Gastrocnemius medialis (tissue), 4 donors: Measurements from ENCODE around the gene MNS1. TPM values are rescaled to one million over a fixed set of nuclear protein-coding genes. Genes with fewer than 3 reads are reported as not detected.

Experiments used
- ATAC-seq, 2 donors: fragments of 150-250 bp; one replicate each; pipeline ENCODE4 v1.9.1; 2016
- DNase-seq, 2 donors: peaks; one replicate each; pipeline ENCODE4 v3.0.0-alpha.2; 2019
- H3K27ac ChIP-seq, 4 donors: fragments of 200-600 bp; sonication (generic); 1 replicate in 1 of 4; 2 replicates in 3 of 4; pipeline ENCODE4 v1.5.1; 2016 to 2018; ENCODE audit warnings: mild to moderate bottlenecking in 2 of 4, moderate library complexity in 1 of 4
- H3K27me3 ChIP-seq, 3 donors: fragments of 200-600 bp; sonication (generic) in 2 of 3; 1 replicate in 1 of 3; 2 replicates in 2 of 3; pipeline versions ENCODE4 v1.5.1 to v1.6.0; 2016 to 2019; ENCODE audit warnings: mild to moderate bottlenecking in 1 of 3, moderate library complexity in 1 of 3
- H3K36me3 ChIP-seq, 2 donors: fragments of 200-600 bp; sonication (generic) in 1 of 2; one replicate each; pipeline ENCODE4 v1.5.1; 2017 to 2018
- H3K4me1 ChIP-seq, 2 donors: fragments of 200-600 bp; sonication (generic) in 1 of 2; one replicate each; pipeline ENCODE4 v1.5.1; 2016 to 2017; ENCODE audit warnings: mild to moderate bottlenecking in 2 of 2
- H3K4me3 ChIP-seq, 4 donors: fragments of 200-600 bp; sonication (generic) in 3 of 4; 1 replicate in 1 of 4; 2 replicates in 3 of 4; pipeline ENCODE4 v1.5.1; 2016 to 2019; ENCODE audit warnings: mild to moderate bottlenecking in 2 of 4
- H3K9me3 ChIP-seq, 3 donors: fragments of 200-600 bp; sonication (generic) in 2 of 3; 1 replicate in 1 of 3; 2 replicates in 2 of 3; pipeline ENCODE4 v1.5.1; 2016 to 2019
- CTCF ChIP-seq, 5 experiments: fragments of 450-650 bp in 3 of 5; fragments of 200-600 bp in 2 of 5; sonication (generic) in 2 of 5; IDR thresholded peaks in 4 of 5; conservative IDR thresholded peaks in 1 of 5; 1 replicate in 4 of 5; 2 replicates in 1 of 5; pipeline ENCODE4 v1.5.1; 2016 to 2019; ENCODE audit warnings: antibody characterized with exemption in 5 of 5, mild to moderate bottlenecking in 3 of 5, moderate library complexity in 3 of 5
- POLR2A ChIP-seq, 2 donors: fragments of 450-650 bp; IDR thresholded peaks; one replicate each; pipeline ENCODE4 v1.6.1; 2017; ENCODE audit warnings: antibody characterized with exemption in 2 of 2, mild to moderate bottlenecking in 2 of 2, moderate library complexity in 2 of 2
- in situ Hi-C, 4 donors: fragments of 200-750 bp; cut with MboI; loops; one replicate each; pipeline versions ENCODE4 v1.15.0 to v1.8.0; 2017; ENCODE audit warnings: low sequenced_read_pairs in 4 of 4
- intact Hi-C: fragments of 100-400 bp; cut with DNase I; formaldehyde crosslinking; loops from one replicate; pipeline ENCODE4 v1.15.1; 2023; ENCODE audit warnings: low total_unique reads
- total RNA-seq, 4 donors: library from RNA; depleted of rRNA; stranded (reverse); fragments of >200 nt; gene quantifications; one replicate each; pipeline versions ENCODE4 v1.1.0 to v1.2.3, GENCODE V29; 2016

MNS1 gene
- total RNA-seq, 4 donors from 2014 or later, result 0.44 to 0.66 (median 0.62) TPM; not detected in 1

- no peak overlapping the region for H3K27ac ChIP-seq
- no peak for TF ChIP-seq CTCF (IDR thresholded peaks at IDR 0.05 in 4 of 5, conservative IDR thresholded peaks at IDR 0.05 in 1 of 5)
- no peak for TF ChIP-seq POLR2A (IDR thresholded peaks at IDR 0.05)
- H3K4me3 ChIP-seq, result no peak overlapping the region
- H3K36me3 ChIP-seq, result no peaks in the 10 kb centered on the region
- intact Hi-C loops, result no loop called here
- no peaks in the 10 kb centered on the region for H3K4me1 ChIP-seq
- ATAC-seq (no peak), DNase-seq (no peak)
- in situ Hi-C loops, result loop anchor here in 2 of 4 donors (25.0 kb wide), 2 partner anchors 828 to 1053 kb away; no protein-coding TSS in a partner anchor
- H3K27me3 ChIP-seq, result no peaks in the 10 kb centered on the region
- H3K9me3 ChIP-seq, result no peaks in the 10 kb centered on the region
Measured at GRCh38 chr15:56484287-56484686, 19.4 kb upstream of the MNS1 start.

- in situ Hi-C loops, result loop anchor here in 2 of 4 donors (25.0 kb wide), 2 partner anchors 837 to 1062 kb away; no protein-coding TSS in a partner anchor
- DNase-seq, result no peak
- no peak overlapping the region for H3K4me3 ChIP-seq
Measured at GRCh38 chr15:56475351-56475750, 10.4 kb upstream of the MNS1 start.

DNA sequence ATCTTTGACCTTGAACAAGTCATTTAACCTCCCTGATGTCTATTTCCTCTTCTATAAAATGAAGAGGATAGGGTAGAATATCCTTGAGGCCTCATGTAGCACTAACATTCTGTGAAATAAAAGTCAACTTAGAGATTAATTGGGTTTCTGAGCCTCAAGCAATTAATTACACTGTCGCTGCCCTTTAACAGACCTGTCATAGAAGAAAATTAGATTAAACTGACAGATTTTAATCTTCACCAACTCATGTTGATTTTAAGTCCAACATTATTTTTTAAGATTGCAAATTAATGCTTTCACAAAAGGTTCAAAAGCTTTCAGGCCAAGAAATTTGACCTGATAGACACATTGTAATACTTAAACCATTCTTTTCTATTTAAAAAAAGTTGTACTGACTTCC is 8.1 kb upstream of the MNS1 start:
- H3K36me3 ChIP-seq, result no peaks in the 10 kb centered on the region
- H3K27ac ChIP-seq, result no peak overlapping the region
- H3K27me3 ChIP-seq, result no peaks in the 10 kb centered on the region
- intact Hi-C loops, result no loop called here
- no peak for ATAC-seq
- H3K9me3 ChIP-seq, result no peaks in the 10 kb centered on the region
- TF ChIP-seq POLR2A (IDR thresholded peaks at IDR 0.05) (no peak), CTCF (IDR thresholded peaks at IDR 0.05 in 4 of 5, conservative IDR thresholded peaks at IDR 0.05 in 1 of 5) (no peak)
- in situ Hi-C loops, result no loop called here
- H3K4me3 ChIP-seq, result no peak overlapping the region
- no peak for DNase-seq
- no peaks in the 10 kb centered on the region for H3K4me1 ChIP-seq

More at GRCh38 chr15:56475351-56475750, 10.4 kb upstream of the MNS1 start:
- ATAC-seq, result no peak
- H3K4me1 ChIP-seq, result no peaks in the 10 kb centered on the region
- peaks cover 0 to 3% (median 0%) of the 10 kb centered on the region in 3 donors for H3K9me3 ChIP-seq
- TF ChIP-seq CTCF (IDR thresholded peaks at IDR 0.05 in 4 of 5, conservative IDR thresholded peaks at IDR 0.05 in 1 of 5), result no peak
- no peak for TF ChIP-seq POLR2A (IDR thresholded peaks at IDR 0.05)
- intact Hi-C loops, result no loop called here
- no peaks in the 10 kb centered on the region for H3K27me3 ChIP-seq
- no peaks in the 10 kb centered on the region for H3K36me3 ChIP-seq
- H3K27ac ChIP-seq, result no peak overlapping the region

- H3K36me3 ChIP-seq, result no peaks in the 10 kb centered on the region
- intact Hi-C loops (no loop called here), in situ Hi-C loops (no loop called here)
- no peaks in the 10 kb centered on the region for H3K9me3 ChIP-seq
- no peaks in the 10 kb centered on the region for H3K27me3 ChIP-seq
- H3K4me1 ChIP-seq, result no peaks in the 10 kb centered on the region
- DNase-seq, result no peak
- H3K27ac ChIP-seq, result no peak overlapping the region
- H3K4me3 ChIP-seq, result no peak overlapping the region
- no peak for ATAC-seq
- no peak for TF ChIP-seq CTCF (IDR thresholded peaks at IDR 0.05 in 4 of 5, conservative IDR thresholded peaks at IDR 0.05 in 1 of 5)
- no peak for TF ChIP-seq POLR2A (IDR thresholded peaks at IDR 0.05)
Measured at GRCh38 chr15:56472278-56472677, 7.3 kb upstream of the MNS1 start.
